Bronchial epithelial cell (primary cell): ENCODE data around the gene MYCN. TPM values are rescaled to one million over a fixed set of nuclear protein-coding genes. Genes with fewer than 3 reads are reported as not detected.

Experiments
- DNase-seq: peaks from one replicate; pipeline ENCODE4 v3.0.0-alpha.2; 2010; ENCODE audit warnings: low read depth
- FAIRE-seq: peaks from 2 replicates; lab custom pipeline; 2011; peaks lifted over from hg19 to GRCh38; lab: Jason Lieb, UNC
- H3K27me3 ChIP-seq: 2 replicates; pipeline ENCODE4 v1.5.1; 2011; ENCODE audit warnings: low read length; ENCODE audit not compliant: control insufficient read depth, insufficient read depth
- H3K36me3 ChIP-seq: 2 replicates; pipeline ENCODE4 v1.5.1; 2011; ENCODE audit warnings: low read length; ENCODE audit not compliant: control insufficient read depth, insufficient read depth
- H3K4me3 ChIP-seq: 2 replicates; pipeline ENCODE4 v1.5.1; 2011; ENCODE audit warnings: mild to moderate bottlenecking, low read depth, low read length, control low read depth
- total RNA-seq: library from RNA; depleted of rRNA; stranded (reverse); fragments of >200 nt; gene quantifications from 2 replicates; pipeline ENCODE4 v1.2.1, GENCODE V29; 2014
- TF ChIP-seq, protein P1 (sequence below): IDR thresholded peaks from 2 replicates; pipeline ENCODE4 v1.5.1; 2011; ENCODE audit warnings: mild to moderate bottlenecking, moderate library complexity, low read length, control low read depth, inconsistent platforms; ENCODE audit not compliant: insufficient read depth, severe bottlenecking

MYCN gene
- total RNA-seq, 1 donor from 2014 or later: not detected

DNA sequence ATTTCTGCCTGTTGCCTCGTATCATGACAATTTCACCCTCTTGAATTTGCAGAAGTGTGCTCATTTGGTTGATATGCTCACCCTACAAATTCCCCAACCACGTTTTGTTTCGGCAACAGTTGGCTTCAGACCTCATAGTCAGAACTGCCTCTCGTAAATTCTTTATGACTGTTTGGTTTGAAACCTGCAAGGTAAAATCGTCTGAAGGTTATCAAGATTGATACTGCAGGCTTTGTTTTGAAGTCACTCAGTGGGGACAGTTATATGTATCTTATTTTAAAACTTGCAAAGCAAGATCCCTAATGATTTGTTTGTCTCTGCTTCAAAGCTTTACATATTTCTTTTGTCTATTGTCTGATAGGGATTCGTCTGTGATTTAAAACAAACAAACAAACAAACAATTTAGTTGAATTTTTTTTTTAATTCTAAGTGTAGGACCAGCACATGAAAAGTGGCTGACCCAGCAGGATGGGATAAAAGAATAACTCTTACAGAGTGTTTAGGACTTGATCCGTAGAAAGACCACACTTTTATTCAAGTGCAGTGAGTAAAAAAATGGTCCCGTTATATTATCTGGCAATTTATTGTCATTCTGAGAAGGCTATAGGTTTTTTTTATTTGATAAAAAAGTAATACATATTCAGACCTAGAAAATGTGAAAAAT is 45.7 kb upstream of the MYCN start:
- Histone ChIP-seq H3K4me3 (no peak overlapping the region), H3K36me3 (no peaks in the 10 kb centered on the region), H3K27me3 (no peaks in the 10 kb centered on the region)
- FAIRE-seq: no peak
- DNase-seq: peak; percentile 8
- TF ChIP-seq, protein P1, sequence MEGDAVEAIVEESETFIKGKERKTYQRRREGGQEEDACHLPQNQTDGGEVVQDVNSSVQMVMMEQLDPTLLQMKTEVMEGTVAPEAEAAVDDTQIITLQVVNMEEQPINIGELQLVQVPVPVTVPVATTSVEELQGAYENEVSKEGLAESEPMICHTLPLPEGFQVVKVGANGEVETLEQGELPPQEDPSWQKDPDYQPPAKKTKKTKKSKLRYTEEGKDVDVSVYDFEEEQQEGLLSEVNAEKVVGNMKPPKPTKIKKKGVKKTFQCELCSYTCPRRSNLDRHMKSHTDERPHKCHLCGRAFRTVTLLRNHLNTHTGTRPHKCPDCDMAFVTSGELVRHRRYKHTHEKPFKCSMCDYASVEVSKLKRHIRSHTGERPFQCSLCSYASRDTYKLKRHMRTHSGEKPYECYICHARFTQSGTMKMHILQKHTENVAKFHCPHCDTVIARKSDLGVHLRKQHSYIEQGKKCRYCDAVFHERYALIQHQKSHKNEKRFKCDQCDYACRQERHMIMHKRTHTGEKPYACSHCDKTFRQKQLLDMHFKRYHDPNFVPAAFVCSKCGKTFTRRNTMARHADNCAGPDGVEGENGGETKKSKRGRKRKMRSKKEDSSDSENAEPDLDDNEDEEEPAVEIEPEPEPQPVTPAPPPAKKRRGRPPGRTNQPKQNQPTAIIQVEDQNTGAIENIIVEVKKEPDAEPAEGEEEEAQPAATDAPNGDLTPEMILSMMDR: no peak

DNA sequence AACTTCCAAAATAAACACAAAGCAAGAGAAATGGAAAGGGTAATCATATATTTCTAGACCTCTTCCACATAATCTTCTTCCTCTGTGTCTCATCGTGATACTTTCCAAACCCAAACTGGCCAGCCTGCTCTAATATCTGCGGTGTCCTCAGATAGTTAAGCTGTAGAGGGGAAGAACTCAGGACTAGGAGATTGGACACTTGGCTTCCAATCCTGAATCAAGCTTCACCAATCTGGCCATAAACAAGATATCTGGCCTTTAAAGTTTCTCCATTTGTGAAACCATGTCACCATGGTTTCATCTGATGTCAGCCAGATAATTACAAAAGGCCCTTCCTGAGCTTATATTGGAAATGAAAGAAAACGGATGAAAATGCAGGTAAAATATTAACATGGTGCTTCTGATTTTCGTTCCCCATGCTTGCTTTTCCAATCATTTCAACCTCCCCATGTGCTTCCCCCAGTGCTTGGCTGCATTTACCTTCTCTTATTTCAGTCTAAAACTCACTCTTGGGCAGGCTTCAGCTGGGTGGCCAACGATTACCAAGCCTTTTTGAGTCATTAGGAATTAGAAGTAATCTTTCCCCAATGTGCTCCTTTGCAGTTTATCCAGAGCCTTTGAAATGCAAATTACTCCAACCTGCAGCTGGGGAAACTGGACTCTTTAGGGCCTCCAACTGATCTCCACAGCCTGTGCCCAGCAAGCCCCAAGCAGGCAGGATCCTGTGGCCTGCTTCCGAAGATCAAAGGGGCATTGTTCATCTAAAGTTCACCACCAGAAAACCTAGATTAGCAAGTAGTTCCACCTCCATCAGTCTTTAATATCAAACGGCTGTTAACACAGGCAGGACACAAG is 44.5 kb upstream of the MYCN start:
- FAIRE-seq (no peak), DNase-seq (no peak)
- Histone ChIP-seq H3K4me3 (no peak overlapping the region), H3K36me3 (no peaks in the 10 kb centered on the region), H3K27me3 (no peaks in the 10 kb centered on the region)
- TF ChIP-seq, protein P1: no peak

DNA sequence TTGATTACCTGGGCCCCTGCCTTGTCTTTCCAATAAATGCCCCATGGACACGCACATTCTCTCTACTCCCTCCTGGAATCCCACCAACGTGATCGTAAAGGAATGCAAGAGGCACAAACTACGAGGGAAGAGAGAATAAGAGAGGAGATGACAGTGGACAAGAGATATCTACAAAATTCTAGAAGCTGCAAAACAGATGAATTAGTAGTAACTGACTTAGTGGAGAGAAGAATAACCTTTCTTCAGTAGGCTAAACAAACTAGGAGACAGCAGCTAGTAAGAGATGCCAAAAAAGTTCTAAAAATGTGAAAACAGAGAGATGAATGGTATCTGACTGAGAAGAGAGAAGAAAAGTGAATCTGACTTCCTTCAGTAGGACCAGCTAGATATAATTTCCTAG is 43.5 kb upstream of the MYCN start:
- TF ChIP-seq, protein P1: no peak
- no peak for FAIRE-seq
- Histone ChIP-seq H3K27me3 (no peaks in the 10 kb centered on the region), H3K36me3 (no peaks in the 10 kb centered on the region), H3K4me3 (no peak overlapping the region)
- DNase-seq: no peak

DNA sequence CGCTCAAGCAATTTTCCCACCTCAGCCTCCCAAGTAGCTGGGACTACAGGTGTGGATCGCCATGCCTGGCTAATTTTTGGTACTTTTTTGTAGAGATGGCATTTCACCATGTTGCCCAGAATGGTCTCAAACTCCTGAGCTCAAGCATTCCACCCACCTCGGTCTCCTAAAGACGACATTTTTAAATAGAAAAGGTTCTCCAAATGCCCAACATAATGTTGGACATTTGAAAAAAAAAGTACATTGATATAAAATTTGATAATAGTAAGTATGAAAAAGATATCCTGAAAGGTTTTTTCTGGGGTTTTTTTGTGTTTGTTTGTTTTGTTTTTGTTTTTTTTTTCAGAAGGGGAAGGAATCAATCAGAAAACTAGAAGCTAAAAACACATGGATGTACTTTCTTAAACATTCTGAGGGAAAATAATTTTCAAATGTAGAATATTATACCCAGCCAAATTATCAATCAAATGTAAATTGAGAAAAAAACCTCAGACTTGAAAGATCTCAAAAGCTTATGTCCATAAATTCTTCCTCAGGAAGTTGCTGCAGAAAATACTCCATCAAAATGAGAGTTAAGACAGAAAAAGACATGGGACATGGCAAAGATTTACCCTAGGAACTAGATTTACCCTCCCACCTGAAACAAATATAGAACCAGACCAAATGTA is 42.8 kb upstream of the MYCN start:
- Histone ChIP-seq H3K27me3 (no peaks in the 10 kb centered on the region), H3K36me3 (no peaks in the 10 kb centered on the region), H3K4me3 (no peak overlapping the region)
- FAIRE-seq (no peak), DNase-seq (no peak)
- TF ChIP-seq, protein P1: no peak

DNA sequence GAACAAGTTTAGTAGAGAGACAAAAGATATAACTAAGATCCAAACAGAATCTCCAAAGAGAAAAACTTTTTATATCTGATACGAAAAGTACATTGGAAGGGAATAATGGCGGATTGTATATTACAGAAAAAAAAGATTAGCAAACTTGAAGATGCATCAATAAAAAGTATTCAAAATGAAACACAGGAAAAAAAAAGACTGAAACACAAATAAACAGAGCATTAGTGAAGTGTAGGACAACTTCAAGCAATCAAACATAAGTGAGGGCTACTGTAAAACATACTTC is 41.1 kb upstream of the MYCN start:
- FAIRE-seq (no peak), DNase-seq (no peak)
- H3K36me3 ChIP-seq: no peaks in the 10 kb centered on the region
- H3K27me3 ChIP-seq: no peaks in the 10 kb centered on the region
- no peak overlapping the region for H3K4me3 ChIP-seq
- TF ChIP-seq, protein P1: no peak
